Esophagus squamous epithelium (tissue), 5 donors: ENCODE data around the gene KRT33B. TPM values are rescaled to one million over a fixed set of nuclear protein-coding genes. Genes with fewer than 3 reads are reported as not detected.

Experiments used
- DNase-seq: peaks from one replicate; lab custom pipeline; 2025; lab: John Stamatoyannopoulos, UW
- H3K27ac ChIP-seq, 4 donors: fragments of 200-600 bp; sonication (generic); one replicate each; pipeline ENCODE4 v1.5.1; 2016 to 2019; ENCODE audit warnings: mild to moderate bottlenecking in 1 of 4
- H3K27me3 ChIP-seq, 4 donors: fragments of 200-600 bp; sonication (generic); 1 replicate in 3 of 4; 2 replicates in 1 of 4; pipeline versions ENCODE4 v1.5.1 to v1.6.0; 2017 to 2021; ENCODE audit warnings: antibody characterized with exemption in 1 of 4
- H3K36me3 ChIP-seq, 3 donors: fragments of 200-600 bp; sonication (generic); one replicate each; pipeline ENCODE4 v1.5.1; 2016 to 2019
- H3K4me1 ChIP-seq, 3 donors: fragments of 200-600 bp; sonication (generic); one replicate each; pipeline ENCODE4 v1.5.1; 2017 to 2019
- H3K4me3 ChIP-seq, 4 donors: fragments of 200-600 bp; sonication (generic); 1 replicate in 3 of 4; 2 replicates in 1 of 4; pipeline ENCODE4 v1.5.1; 2016 to 2019; ENCODE audit warnings: mild to moderate bottlenecking in 2 of 4, moderate library complexity in 1 of 4
- H3K9me3 ChIP-seq, 3 donors: fragments of 200-600 bp; sonication (generic); one replicate each; pipeline ENCODE4 v1.5.1; 2016 to 2019
- POLR2A ChIP-seq, 4 donors: fragments of 450-650 bp; IDR thresholded peaks; one replicate each; pipeline ENCODE4 v1.6.1; 2017; ENCODE audit warnings: antibody characterized with exemption in 4 of 4, mild to moderate bottlenecking in 4 of 4, moderate library complexity in 3 of 4
- WGBS, 2 donors: methylation state at CpG; one replicate each; pipeline ENCODE4 v1.1.5; 2018; 5-methylcytosine and 5-hydroxymethylcytosine counted together
- intact Hi-C: fragments of 100-400 bp; cut with DNase I; formaldehyde crosslinking; loops from one replicate; pipeline ENCODE4 v1.15.0; 2022
- total RNA-seq, 4 donors: library from RNA; depleted of rRNA; stranded (reverse); fragments of >200 nt; gene quantifications; one replicate each; pipeline ENCODE4 v1.1.0, GENCODE V29; 2016
- TF ChIP-seq, protein P1 (sequence below), 6 experiments: fragments of 450-650 bp in 4 of 6; fragments of 200-600 bp in 2 of 6; sonication (generic) in 2 of 6; IDR thresholded peaks; one replicate each; pipeline ENCODE4 v1.5.1; 2016 to 2019; ENCODE audit warnings: antibody characterized with exemption in 6 of 6, mild to moderate bottlenecking in 4 of 6, moderate library complexity in 4 of 6
- donor health status: DM: yes; HTN: yes; CAD: no.

The KRT33B gene
- total RNA-seq, 4 donors from 2014 or later, result 0.32 to 0.57 TPM; not detected in 2

DNA sequence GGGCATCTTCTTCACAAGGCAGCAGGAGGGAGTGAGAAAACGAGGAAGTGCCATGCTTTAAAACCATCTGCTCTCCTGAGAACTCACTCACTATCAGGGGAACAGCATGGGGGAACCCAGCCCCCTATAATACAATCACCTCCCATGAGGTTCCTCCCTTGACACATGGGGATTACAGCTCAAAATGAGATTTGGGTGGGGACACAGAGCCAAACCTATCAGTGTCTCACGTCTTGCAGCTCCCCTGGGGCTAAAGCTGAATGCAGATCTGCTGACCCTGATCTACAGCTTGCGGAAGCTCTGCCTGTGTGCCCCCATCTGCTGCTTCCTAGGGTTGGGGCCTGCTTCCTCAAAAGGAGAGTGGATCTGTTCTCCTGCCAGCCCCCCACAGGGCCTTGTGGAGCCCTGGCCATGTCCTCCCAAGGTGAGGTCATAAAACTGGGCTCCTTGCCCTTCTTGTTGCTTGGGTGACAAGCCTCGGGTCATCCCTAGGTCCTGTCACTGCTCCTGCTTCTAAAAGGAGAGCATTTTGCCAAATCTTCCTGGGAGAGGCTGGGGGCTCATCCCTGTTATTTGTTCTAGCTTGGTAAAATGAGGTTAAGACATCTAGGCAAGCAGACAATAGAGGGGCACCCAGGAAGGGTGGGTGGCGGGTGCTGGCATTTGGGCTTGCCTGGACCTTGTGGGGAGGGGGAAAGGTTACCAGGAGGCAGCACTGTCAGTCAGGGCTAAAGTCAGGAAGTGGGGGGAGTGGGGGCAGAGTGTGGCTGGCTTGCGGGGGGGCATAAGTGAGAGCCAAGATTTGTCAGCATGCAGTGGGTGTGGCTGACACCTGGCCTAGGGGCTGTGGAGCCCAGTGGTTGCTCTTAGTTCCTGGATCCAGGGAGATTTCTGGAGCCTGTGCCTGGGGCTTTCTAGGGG, 35.0 kb downstream of the KRT33B start:
- DNase-seq, result no peak
- peak overlapping the region in 1 of 4 donors; percentile 14 for H3K27ac ChIP-seq
- 32 to 61% methylated on average over 2 to 3 of the region's 6 CpGs for WGBS, 2 donors
- intact Hi-C loops, result no loop called here
- peaks cover 10 to 49% (median 10%) of the 10 kb centered on the region in 3 donors for H3K4me1 ChIP-seq
- H3K4me3 ChIP-seq, result no peak overlapping the region
- H3K36me3 ChIP-seq, result no peaks in the 10 kb centered on the region
- no peak for TF ChIP-seq POLR2A (IDR thresholded peaks at IDR 0.05)
- TF ChIP-seq, protein P1, sequence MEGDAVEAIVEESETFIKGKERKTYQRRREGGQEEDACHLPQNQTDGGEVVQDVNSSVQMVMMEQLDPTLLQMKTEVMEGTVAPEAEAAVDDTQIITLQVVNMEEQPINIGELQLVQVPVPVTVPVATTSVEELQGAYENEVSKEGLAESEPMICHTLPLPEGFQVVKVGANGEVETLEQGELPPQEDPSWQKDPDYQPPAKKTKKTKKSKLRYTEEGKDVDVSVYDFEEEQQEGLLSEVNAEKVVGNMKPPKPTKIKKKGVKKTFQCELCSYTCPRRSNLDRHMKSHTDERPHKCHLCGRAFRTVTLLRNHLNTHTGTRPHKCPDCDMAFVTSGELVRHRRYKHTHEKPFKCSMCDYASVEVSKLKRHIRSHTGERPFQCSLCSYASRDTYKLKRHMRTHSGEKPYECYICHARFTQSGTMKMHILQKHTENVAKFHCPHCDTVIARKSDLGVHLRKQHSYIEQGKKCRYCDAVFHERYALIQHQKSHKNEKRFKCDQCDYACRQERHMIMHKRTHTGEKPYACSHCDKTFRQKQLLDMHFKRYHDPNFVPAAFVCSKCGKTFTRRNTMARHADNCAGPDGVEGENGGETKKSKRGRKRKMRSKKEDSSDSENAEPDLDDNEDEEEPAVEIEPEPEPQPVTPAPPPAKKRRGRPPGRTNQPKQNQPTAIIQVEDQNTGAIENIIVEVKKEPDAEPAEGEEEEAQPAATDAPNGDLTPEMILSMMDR (IDR thresholded peaks at IDR 0.05), result no peak
- H3K27me3 ChIP-seq, result no peaks in the 10 kb centered on the region
- no peaks in the 10 kb centered on the region for H3K9me3 ChIP-seq

DNA sequence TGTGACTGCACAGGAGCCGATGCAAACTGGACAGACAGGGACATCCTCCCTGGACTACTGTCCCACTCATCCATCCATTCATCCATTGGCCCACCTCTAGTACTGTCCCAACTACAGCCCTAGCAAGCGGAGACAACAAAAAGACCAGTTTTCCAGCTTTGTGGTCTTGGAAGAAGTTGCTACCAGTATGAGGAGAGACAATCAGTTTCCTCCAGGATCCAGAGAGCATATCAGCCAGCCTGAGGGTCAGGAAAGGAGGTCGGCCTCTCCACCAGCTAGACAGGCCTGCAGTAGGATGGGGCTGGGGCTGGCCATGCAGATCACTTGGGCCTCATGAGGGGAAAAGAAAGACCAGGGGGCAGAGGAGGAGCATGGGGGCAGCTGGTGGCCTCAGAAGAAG, 35.8 kb downstream of the KRT33B start:
- Histone ChIP-seq H3K4me1 (peaks cover 2 to 41% (median 4%) of the 10 kb centered on the region in 3 donors), H3K27ac (no peak overlapping the region), H3K27me3 (no peaks in the 10 kb centered on the region), H3K36me3 (no peaks in the 10 kb centered on the region), H3K4me3 (no peak overlapping the region), H3K9me3 (no peaks in the 10 kb centered on the region)
- TF ChIP-seq, protein P1 (IDR thresholded peaks at IDR 0.05), result no peak
- TF ChIP-seq POLR2A (IDR thresholded peaks at IDR 0.05), result no peak
- intact Hi-C loops, result no loop called here
- no peak for DNase-seq
- 90 to 92% methylated on average over 2 of the region's 3 CpGs for WGBS, 2 donors

DNA sequence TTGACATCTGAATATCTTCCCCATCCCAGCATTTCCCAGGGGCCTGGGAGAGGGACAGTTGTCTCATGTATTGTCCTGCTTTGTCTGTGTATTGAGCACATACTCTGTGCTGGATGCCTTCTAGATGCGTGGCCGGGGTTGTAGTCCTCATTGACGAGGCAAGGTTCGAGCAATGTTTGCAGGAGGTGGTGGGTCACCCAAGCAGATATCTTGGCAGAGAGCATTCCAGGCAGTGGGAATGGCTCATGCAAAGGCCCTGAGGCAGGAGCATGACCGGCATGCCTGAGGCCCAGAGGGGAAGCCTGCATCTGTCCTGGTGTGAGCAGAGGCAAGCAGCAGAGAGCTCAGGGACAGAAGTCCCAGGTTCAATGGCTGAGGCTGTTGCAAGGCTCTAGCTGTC, 36.5 kb downstream of the KRT33B start:
- H3K27ac ChIP-seq, result no peak overlapping the region
- H3K36me3 ChIP-seq, result no peaks in the 10 kb centered on the region
- H3K4me1 ChIP-seq, result peaks cover 0 to 34% (median 4%) of the 10 kb centered on the region in 3 donors
- no peaks in the 10 kb centered on the region for H3K27me3 ChIP-seq
- H3K4me3 ChIP-seq, result no peak overlapping the region
- no peak for DNase-seq
- intact Hi-C loops, result no loop called here
- no peaks in the 10 kb centered on the region for H3K9me3 ChIP-seq
- no peak for TF ChIP-seq POLR2A (IDR thresholded peaks at IDR 0.05)
- TF ChIP-seq, protein P1 (IDR thresholded peaks at IDR 0.05), result no peak
- WGBS, 2 donors, result 82 to 96% methylated on average over 4 of the region's 5 CpGs

DNA sequence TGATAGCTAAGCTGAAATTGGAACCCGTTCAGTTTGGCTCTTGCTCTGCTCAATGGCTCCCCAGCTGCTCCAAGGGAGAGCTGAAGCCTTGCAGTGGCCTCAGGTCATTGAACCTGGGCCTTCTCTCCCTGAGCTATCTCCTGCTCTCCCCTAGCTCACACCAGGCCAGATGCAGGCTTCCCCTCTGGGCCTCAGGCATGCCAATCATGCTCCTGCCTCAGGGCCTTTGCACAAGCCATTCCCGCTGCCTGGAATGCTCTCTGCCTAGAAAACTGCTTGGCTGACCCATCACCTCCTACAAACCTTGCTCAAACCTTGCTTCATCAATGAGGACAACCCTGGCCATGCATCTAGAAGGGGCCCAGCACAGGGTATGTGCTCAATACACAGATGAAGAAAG, 37.4 kb downstream of the KRT33B start:
- no peak overlapping the region for H3K4me3 ChIP-seq
- TF ChIP-seq POLR2A (IDR thresholded peaks at IDR 0.05), result no peak
- TF ChIP-seq, protein P1 (IDR thresholded peaks at IDR 0.05), result no peak
- H3K27me3 ChIP-seq, result no peaks in the 10 kb centered on the region
- no peak for DNase-seq
- no peak overlapping the region for H3K27ac ChIP-seq
- intact Hi-C loops, result no loop called here
- no peaks in the 10 kb centered on the region for H3K9me3 ChIP-seq
- peaks cover 0 to 34% (median 4%) of the 10 kb centered on the region in 3 donors for H3K4me1 ChIP-seq
- WGBS, 2 donors, result 75 to 90% methylated on average over 2 of the region's 2 CpGs
- no peaks in the 10 kb centered on the region for H3K36me3 ChIP-seq

DNA sequence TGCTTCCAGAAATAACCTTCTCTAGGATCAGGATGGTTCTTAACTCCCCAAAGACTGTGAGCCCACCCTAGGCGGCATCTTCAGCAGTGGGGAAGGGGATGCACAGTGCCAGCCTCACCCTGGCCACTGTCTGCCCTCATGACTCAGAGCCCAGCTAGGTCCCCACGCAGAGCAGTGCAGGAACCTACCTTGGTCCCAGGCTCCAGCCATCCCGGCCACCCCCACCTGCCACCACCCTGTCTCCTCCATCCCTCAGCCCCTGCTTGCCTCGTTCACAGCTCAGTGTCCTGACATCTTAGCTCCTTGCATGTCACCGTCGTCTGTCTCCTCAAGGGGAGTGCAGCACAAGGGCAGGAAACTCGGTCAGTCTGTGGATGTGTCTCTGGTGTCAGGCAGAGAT, 38.0 kb downstream of the KRT33B start:
- TF ChIP-seq POLR2A (IDR thresholded peaks at IDR 0.05), result no peak
- TF ChIP-seq, protein P1 (IDR thresholded peaks at IDR 0.05), result no peak
- H3K27me3 ChIP-seq, result no peaks in the 10 kb centered on the region
- no peak for DNase-seq
- no peaks in the 10 kb centered on the region for H3K36me3 ChIP-seq
- intact Hi-C loops, result no loop called here
- H3K9me3 ChIP-seq, result no peaks in the 10 kb centered on the region
- H3K27ac ChIP-seq, result no peak overlapping the region
- no peak overlapping the region for H3K4me3 ChIP-seq
- H3K4me1 ChIP-seq, result peaks cover 0 to 38% (median 4%) of the 10 kb centered on the region in 3 donors
- 84 to 93% methylated on average over 4 to 7 of the region's 7 CpGs for WGBS, 2 donors
